ENCODE results near the gene CMIP.

CMIP gene

GRCh38 chr16:81585785-81586184 lies 141.2 kb downstream of the CMIP start:
- no peak overlapping the region for H3K4me3 ChIP-seq (replicated peaks in 1 of 2; ENCODE audit: low read depth in 2 of 2, low read length in 2 of 2)
- peak in 1 of 2 donors; percentile 8 for DNase-seq (ENCODE audit: low read depth in 2 of 2)
- TF ChIP-seq CTCF (IDR thresholded peaks at IDR 0.05; ENCODE audit: low read depth, low read length), result peak; percentile 16

- no peak for TF ChIP-seq CTCF (IDR thresholded peaks at IDR 0.05; ENCODE audit: low read depth, low read length)
- no peak for DNase-seq (ENCODE audit: low read depth in 2 of 2)
- no peak overlapping the region for H3K4me3 ChIP-seq (replicated peaks in 1 of 2; ENCODE audit: low read depth in 2 of 2, low read length in 2 of 2)
These were observed 141.8 kb downstream of the CMIP start for GRCh38 chr16:81586417-81586816.

- no peak for DNase-seq (ENCODE audit: low read depth in 2 of 2)
- no peak for TF ChIP-seq CTCF (IDR thresholded peaks at IDR 0.05; ENCODE audit: low read depth, low read length)
These were observed 142.5 kb downstream of the CMIP start for GRCh38 chr16:81586977-81587625.

GRCh38 chr16:81587626-81588160 lies 143.1 kb downstream of the CMIP start:
- TF ChIP-seq CTCF (IDR thresholded peaks at IDR 0.05; ENCODE audit: low read depth, low read length), result no peak
- no peak overlapping the region for H3K4me3 ChIP-seq (replicated peaks in 1 of 2; ENCODE audit: low read depth in 2 of 2, low read length in 2 of 2)
- DNase-seq (ENCODE audit: low read depth in 2 of 2), result no peak

More at GRCh38 chr16:81586977-81587625, 142.5 kb downstream of the CMIP start:
- H3K4me3 ChIP-seq (replicated peaks in 1 of 2; ENCODE audit: low read depth in 2 of 2, low read length in 2 of 2), result no peak overlapping the region

- no peak for TF ChIP-seq CTCF (IDR thresholded peaks at IDR 0.05; ENCODE audit: low read depth, low read length)
- H3K4me3 ChIP-seq (replicated peaks in 1 of 2; ENCODE audit: low read depth in 2 of 2, low read length in 2 of 2), result no peak overlapping the region
- no peak for DNase-seq (ENCODE audit: low read depth in 2 of 2)
These were observed 143.9 kb downstream of the CMIP start for GRCh38 chr16:81588326-81589081.

- H3K4me3 ChIP-seq (replicated peaks in 1 of 2; ENCODE audit: low read depth in 2 of 2, low read length in 2 of 2), result no peak overlapping the region
- TF ChIP-seq CTCF (IDR thresholded peaks at IDR 0.05; ENCODE audit: low read depth, low read length), result no peak
- no peak for DNase-seq (ENCODE audit: low read depth in 2 of 2)
These were observed 145.5 kb downstream of the CMIP start for GRCh38 chr16:81589975-81590650.

All from cardiac fibroblast (primary cell).